Breast epithelium (tissue), 3 donors: Measurements from ENCODE around the gene KTI12.

Experiments used
- POLR2AphosphoS5 ChIP-seq, 3 donors: sonication (generic); formaldehyde crosslinking; IDR thresholded peaks; one replicate each; pipeline ENCODE4 v1.6.1; 2017; ENCODE audit warnings: antibody characterized with exemption in 3 of 3
- TF ChIP-seq, protein P1 (sequence below), 3 donors: fragments of 450-650 bp; IDR thresholded peaks; one replicate each; pipeline ENCODE4 v1.5.1; 2016 to 2017; ENCODE audit warnings: antibody characterized with exemption in 3 of 3, mild to moderate bottlenecking in 3 of 3, moderate library complexity in 3 of 3

DNA sequence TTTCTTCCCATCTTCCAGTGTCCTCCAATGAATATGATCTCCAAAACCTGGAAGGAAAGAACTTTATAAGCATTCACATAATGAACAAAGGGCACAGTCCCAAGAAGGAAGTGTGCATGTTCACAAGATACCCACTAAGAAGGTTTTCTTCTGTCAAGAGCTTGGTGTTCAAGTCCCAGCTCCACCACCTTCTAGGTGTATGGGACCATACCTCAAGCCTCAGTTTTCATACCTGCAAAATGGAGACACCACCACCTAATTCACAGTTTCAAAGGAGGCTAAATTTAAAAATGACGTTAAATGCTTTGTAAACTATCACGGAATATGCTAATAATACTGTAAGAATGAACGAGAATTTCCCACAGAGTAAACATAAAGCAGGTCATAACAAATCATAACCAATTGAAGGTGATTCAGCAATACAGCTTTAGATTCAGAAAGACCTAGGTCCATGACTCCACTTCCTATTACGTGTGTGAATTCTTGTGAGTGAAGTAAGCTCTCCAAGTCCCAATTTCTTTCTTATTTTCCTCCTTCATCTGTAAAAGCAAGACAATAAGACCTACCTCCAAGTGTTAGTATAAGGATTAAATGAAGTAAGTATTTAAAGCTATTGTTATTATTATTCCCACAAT is 8.1 kb upstream of the KTI12 start:
- TF ChIP-seq, protein P1, sequence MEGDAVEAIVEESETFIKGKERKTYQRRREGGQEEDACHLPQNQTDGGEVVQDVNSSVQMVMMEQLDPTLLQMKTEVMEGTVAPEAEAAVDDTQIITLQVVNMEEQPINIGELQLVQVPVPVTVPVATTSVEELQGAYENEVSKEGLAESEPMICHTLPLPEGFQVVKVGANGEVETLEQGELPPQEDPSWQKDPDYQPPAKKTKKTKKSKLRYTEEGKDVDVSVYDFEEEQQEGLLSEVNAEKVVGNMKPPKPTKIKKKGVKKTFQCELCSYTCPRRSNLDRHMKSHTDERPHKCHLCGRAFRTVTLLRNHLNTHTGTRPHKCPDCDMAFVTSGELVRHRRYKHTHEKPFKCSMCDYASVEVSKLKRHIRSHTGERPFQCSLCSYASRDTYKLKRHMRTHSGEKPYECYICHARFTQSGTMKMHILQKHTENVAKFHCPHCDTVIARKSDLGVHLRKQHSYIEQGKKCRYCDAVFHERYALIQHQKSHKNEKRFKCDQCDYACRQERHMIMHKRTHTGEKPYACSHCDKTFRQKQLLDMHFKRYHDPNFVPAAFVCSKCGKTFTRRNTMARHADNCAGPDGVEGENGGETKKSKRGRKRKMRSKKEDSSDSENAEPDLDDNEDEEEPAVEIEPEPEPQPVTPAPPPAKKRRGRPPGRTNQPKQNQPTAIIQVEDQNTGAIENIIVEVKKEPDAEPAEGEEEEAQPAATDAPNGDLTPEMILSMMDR (IDR thresholded peaks at IDR 0.05): no peak
- TF ChIP-seq POLR2AphosphoS5 (IDR thresholded peaks at IDR 0.05): no peak
